B cell (primary cell): ENCODE data around the gene CFAP210. TPM values are rescaled to one million over a fixed set of nuclear protein-coding genes. Genes with fewer than 3 reads are reported as not detected.

ENCODE experiments used
- ATAC-seq: fragments of 200-7000 bp; cut with Tn5 transposase; one replicate; pipeline ENCODE4 v1.10.0; 2021; ENCODE audit warnings: low read depth, mild to moderate bottlenecking, moderate number of reproducible peaks, moderate library complexity
- CTCF ChIA-PET: fragments of 350-600 bp; sonication (Branson Sonifier 250); formaldehyde crosslinking; loops from one replicate; lab custom pipeline; 2021; ENCODE audit warnings: antibody characterized with exemption, inconsistent platforms; lab: Charles Lee
- POLR2A ChIA-PET: fragments of 350-600 bp; sonication (Branson Sonifier 250); formaldehyde crosslinking; loops from one replicate; lab custom pipeline; 2021; ENCODE audit warnings: antibody characterized with exemption; lab: Charles Lee
- DNase-seq: peaks from one replicate; pipeline ENCODE4 v3.0.0; 2013
- H2AFZ ChIP-seq: 2 replicates; pipeline ENCODE4 v1.6.1; 2012; ENCODE audit warnings: mild to moderate bottlenecking, low read depth, low read length; ENCODE audit not compliant: insufficient read depth, poor library complexity, severe bottlenecking
- H3K27ac ChIP-seq, 2 donors: 1 replicate in 1 of 2; 2 replicates in 1 of 2; pipeline ENCODE4 v1.5.1; 2012 to 2013; ENCODE audit warnings: low read length in 2 of 2, mild to moderate bottlenecking in 2 of 2, moderate library complexity in 1 of 2
- H3K27me3 ChIP-seq, 4 experiments: fragments of 200-600 bp in 1 of 4; sonication (generic) in 1 of 4; replicated peaks in 1 of 4; 1 replicate in 2 of 4; 2 replicates in 2 of 4; pipeline versions ENCODE4 v1.6.1 to v1.7.0; 2013 to 2016; ENCODE audit warnings: low read length in 3 of 4, mild to moderate bottlenecking in 2 of 4, mixed read lengths in 1 of 4, moderate library complexity in 1 of 4; ENCODE audit not compliant: insufficient read depth in 4 of 4, control insufficient read depth in 3 of 4; ENCODE audit errors: control extremely low read depth in 1 of 4
- H3K36me3 ChIP-seq, 2 experiments: replicated peaks in 1 of 2; 1 replicate in 1 of 2; 2 replicates in 1 of 2; pipeline versions ENCODE4 v1.6.1 to v1.7.1; 2013; ENCODE audit warnings: low read length in 1 of 2; ENCODE audit not compliant: insufficient read depth in 2 of 2, control insufficient read depth in 1 of 2; ENCODE audit errors: control extremely low read depth in 1 of 2, extremely low read depth in 1 of 2
- H3K4me1 ChIP-seq, 2 donors: fragments of 200-600 bp in 1 of 2; sonication (generic) in 1 of 2; 1 replicate in 1 of 2; 2 replicates in 1 of 2; pipeline versions ENCODE4 v1.5.1 to v1.6.1; 2013 to 2017; ENCODE audit warnings: low read length in 2 of 2; ENCODE audit not compliant: control insufficient read depth in 2 of 2, insufficient read depth in 2 of 2
- H3K4me2 ChIP-seq: replicated peaks from 2 replicates; pipeline ENCODE3; 2012; ENCODE audit warnings: mild to moderate bottlenecking, low read depth, low read length; ENCODE audit not compliant: poor library complexity, severe bottlenecking
- H3K4me3 ChIP-seq, 5 experiments: fragments of 200-600 bp in 1 of 5; sonication (generic) in 1 of 5; 1 replicate in 3 of 5; 2 replicates in 2 of 5; pipeline versions ENCODE4 v1.5.1 to v1.7.0; 2011 to 2016; ENCODE audit warnings: low read length in 4 of 5, mild to moderate bottlenecking in 4 of 5, low read depth in 2 of 5, control low read depth in 1 of 5, moderate library complexity in 1 of 5; ENCODE audit not compliant: insufficient read depth in 1 of 5; ENCODE audit errors: control extremely low read depth in 1 of 5, extremely low read depth in 1 of 5
- H3K79me2 ChIP-seq: fragments of 200-600 bp; sonication (generic); one replicate; pipeline ENCODE4 v1.6.0; 2016; ENCODE audit warnings: low read length; ENCODE audit not compliant: control insufficient read depth, insufficient read depth
- H3K9ac ChIP-seq: fragments of 200-600 bp; sonication (generic); 2 replicates; pipeline ENCODE4 v1.6.1; 2017; ENCODE audit warnings: mild to moderate bottlenecking, low read length, moderate library complexity
- H3K9me3 ChIP-seq, 3 donors: one replicate each; pipeline versions ENCODE4 v1.6.1 to v1.7.1; 2013; ENCODE audit warnings: low read length in 2 of 3; ENCODE audit not compliant: control insufficient read depth in 2 of 3, insufficient read depth in 1 of 3; ENCODE audit errors: control extremely low read depth in 1 of 3
- H4K20me1 ChIP-seq: 2 replicates; pipeline ENCODE4 v1.6.0; 2012; ENCODE audit warnings: mild to moderate bottlenecking, low read length; ENCODE audit not compliant: insufficient read depth, control insufficient read depth, poor library complexity, severe bottlenecking
- H3K27ac Mint-ChIP-seq: one replicate; pipeline ENCODE4 v1.8.0; 2021; ENCODE audit warnings: mixed read lengths
- H3K27me3 Mint-ChIP-seq: one replicate; pipeline ENCODE4 v1.8.0; 2021; ENCODE audit warnings: mixed read lengths
- H3K4me1 Mint-ChIP-seq: one replicate; pipeline ENCODE4 v1.8.0; 2021; ENCODE audit warnings: mixed read lengths
- H3K4me3 Mint-ChIP-seq: one replicate; pipeline ENCODE4 v1.8.0; 2021; ENCODE audit warnings: mixed read lengths
- H3K9me3 Mint-ChIP-seq: one replicate; pipeline ENCODE4 v1.8.0; 2022; ENCODE audit warnings: mixed read lengths; ENCODE audit not compliant: insufficient read depth
- EZH2 ChIP-seq: IDR thresholded peaks from 2 replicates; pipeline ENCODE4 v1.6.1; 2012; ENCODE audit warnings: borderline replicate concordance, low read depth, mild to moderate bottlenecking, moderate library complexity, low read length; ENCODE audit not compliant: insufficient read depth, poor library complexity, severe bottlenecking
- WGBS: methylation state at CpG from one replicate; pipeline ENCODE4 v1.1.5; 2013; ENCODE audit warnings: missing lambda C conversion rate; ENCODE audit not compliant: insufficient coverage; 5-methylcytosine and 5-hydroxymethylcytosine counted together
- intact Hi-C: fragments of 100-400 bp; cut with micrococcal nuclease; formaldehyde crosslinking; loops from one replicate; pipeline ENCODE4 v1.10.0; 2022
- polyA plus RNA-seq: library from polyadenylated mRNA; depleted of rRNA; stranded (reverse); fragments of >200 nt; gene quantifications from 2 replicates; pipeline ENCODE4 v1.2.3, GENCODE V29; 2012
- total RNA-seq, 2 donors: library from RNA; stranded (reverse); fragments of 120-200 nt in 1 of 2; gene quantifications; 1 replicate in 1 of 2; 2 replicates in 1 of 2; pipeline versions ENCODE4 v1.2.3 to v1.2.4, GENCODE V29; 2013 to 2022
- TF ChIP-seq, protein P1 (sequence below): fragments of 200-600 bp; IDR thresholded peaks from one replicate; pipeline ENCODE4 v1.8.0; 2022; ENCODE audit warnings: antibody characterized with exemption, mild to moderate bottlenecking

The CFAP210 gene
- total and polyA plus RNA-seq, 2 donors (not counting 1 experiment from before 2014, with no cell fraction given): not detected

DNA sequence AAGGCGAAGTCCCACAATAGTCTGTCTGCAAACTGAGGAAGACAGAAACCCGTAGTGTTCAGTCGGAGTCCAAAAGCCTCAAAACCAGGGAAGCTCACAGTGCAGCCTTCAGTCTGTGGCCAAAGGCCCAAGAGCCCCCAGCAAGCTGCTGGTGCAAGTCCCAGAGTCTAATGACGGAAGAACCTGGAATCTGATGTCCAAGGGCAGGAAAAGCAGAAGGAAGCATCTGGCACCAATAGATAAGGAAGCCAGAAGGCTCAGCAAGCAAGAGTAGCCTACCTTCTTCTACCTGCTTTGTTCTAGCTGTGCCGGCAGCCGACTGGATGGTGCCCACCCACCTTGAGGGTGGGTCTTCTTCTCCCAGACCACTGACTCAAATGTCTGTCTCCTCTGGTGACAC is 21.8 kb downstream of the CFAP210 start:
- Histone ChIP-seq H3K36me3 (no peaks in the 10 kb centered on the region), H4K20me1 (no peaks in the 10 kb centered on the region), H3K27ac (no peak overlapping the region), H3K9me3 (peaks cover 0 to 4% (median 0%) of the 10 kb centered on the region in 3 donors), H3K4me2 (no peak overlapping the region), H3K79me2 (no peaks in the 10 kb centered on the region), H3K4me1 (no peaks in the 10 kb centered on the region), H3K9ac (no peak overlapping the region), H2AFZ (no peak overlapping the region), H3K4me3 (no peak overlapping the region), H3K27me3 (peaks cover 0 to 5% (median 0%) of the 10 kb centered on the region in 4 experiments)
- Mint-ChIP-seq H3K9me3 (no peaks in the 10 kb centered on the region), H3K27me3 (peaks cover 36% of the 10 kb centered on the region), H3K27ac (no peak overlapping the region), H3K4me3 (no peak overlapping the region), H3K4me1 (no peaks in the 10 kb centered on the region)
- POLR2A ChIA-PET: no interaction called here
- 27% methylated on average over 5 of the region's 6 CpGs for WGBS
- ATAC-seq (no peak), DNase-seq (no peak)
- CTCF ChIA-PET: interaction anchor here (1.1 kb wide), 1 partner anchor 144 kb away, joined by 3 read pairs; no protein-coding TSS in a partner anchor
- intact Hi-C loops: no loop called here
- TF ChIP-seq, protein P1, sequence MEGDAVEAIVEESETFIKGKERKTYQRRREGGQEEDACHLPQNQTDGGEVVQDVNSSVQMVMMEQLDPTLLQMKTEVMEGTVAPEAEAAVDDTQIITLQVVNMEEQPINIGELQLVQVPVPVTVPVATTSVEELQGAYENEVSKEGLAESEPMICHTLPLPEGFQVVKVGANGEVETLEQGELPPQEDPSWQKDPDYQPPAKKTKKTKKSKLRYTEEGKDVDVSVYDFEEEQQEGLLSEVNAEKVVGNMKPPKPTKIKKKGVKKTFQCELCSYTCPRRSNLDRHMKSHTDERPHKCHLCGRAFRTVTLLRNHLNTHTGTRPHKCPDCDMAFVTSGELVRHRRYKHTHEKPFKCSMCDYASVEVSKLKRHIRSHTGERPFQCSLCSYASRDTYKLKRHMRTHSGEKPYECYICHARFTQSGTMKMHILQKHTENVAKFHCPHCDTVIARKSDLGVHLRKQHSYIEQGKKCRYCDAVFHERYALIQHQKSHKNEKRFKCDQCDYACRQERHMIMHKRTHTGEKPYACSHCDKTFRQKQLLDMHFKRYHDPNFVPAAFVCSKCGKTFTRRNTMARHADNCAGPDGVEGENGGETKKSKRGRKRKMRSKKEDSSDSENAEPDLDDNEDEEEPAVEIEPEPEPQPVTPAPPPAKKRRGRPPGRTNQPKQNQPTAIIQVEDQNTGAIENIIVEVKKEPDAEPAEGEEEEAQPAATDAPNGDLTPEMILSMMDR: no peak
- no peak for TF ChIP-seq EZH2

DNA sequence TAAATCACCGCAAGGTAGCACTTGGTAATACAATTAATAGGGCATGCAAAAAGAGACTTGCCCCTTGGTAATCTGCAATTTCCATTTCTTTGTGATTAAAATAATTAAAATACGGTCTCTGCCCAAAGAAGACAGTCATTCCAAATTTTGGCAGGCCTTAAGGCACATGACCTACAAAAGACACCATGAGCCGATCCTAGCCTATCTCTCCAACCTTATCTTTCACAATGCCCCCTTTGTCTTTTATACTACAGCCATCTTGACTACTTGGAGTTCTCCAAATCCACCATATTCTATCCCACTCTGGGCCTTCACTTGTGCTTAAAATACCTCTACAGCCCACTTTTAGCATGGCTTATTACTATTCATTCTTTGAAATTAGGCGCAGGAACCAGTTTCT is 23.3 kb downstream of the CFAP210 start:
- H3K27ac ChIP-seq: no peak overlapping the region
- no peaks in the 10 kb centered on the region for H4K20me1 ChIP-seq
- H3K79me2 ChIP-seq: no peaks in the 10 kb centered on the region
- DNase-seq (no peak), ATAC-seq (no peak)
- Mint-ChIP-seq H3K27ac (no peak overlapping the region), H3K27me3 (peaks cover 29% of the 10 kb centered on the region), H3K4me3 (no peak overlapping the region), H3K9me3 (no peaks in the 10 kb centered on the region), H3K4me1 (no peaks in the 10 kb centered on the region)
- H3K9ac ChIP-seq: no peak overlapping the region
- no peak overlapping the region for H3K4me2 ChIP-seq
- peaks cover 0 to 4% (median 0%) of the 10 kb centered on the region in 3 donors for H3K9me3 ChIP-seq
- 100% methylated on average over 3 of the region's 4 CpGs for WGBS
- ChIA-PET POLR2A (no interaction called here), CTCF (no interaction called here)
- H3K4me1 ChIP-seq: no peaks in the 10 kb centered on the region
- peaks cover 0 to 5% (median 0%) of the 10 kb centered on the region in 4 experiments for H3K27me3 ChIP-seq
- H3K4me3 ChIP-seq: no peak overlapping the region
- intact Hi-C loops: no loop called here
- no peaks in the 10 kb centered on the region for H3K36me3 ChIP-seq
- no peak for TF ChIP-seq EZH2
- TF ChIP-seq, protein P1: no peak
- no peak overlapping the region for H2AFZ ChIP-seq
